Measurements from ENCODE around the gene PHACTR2.

PHACTR2 gene

DNA sequence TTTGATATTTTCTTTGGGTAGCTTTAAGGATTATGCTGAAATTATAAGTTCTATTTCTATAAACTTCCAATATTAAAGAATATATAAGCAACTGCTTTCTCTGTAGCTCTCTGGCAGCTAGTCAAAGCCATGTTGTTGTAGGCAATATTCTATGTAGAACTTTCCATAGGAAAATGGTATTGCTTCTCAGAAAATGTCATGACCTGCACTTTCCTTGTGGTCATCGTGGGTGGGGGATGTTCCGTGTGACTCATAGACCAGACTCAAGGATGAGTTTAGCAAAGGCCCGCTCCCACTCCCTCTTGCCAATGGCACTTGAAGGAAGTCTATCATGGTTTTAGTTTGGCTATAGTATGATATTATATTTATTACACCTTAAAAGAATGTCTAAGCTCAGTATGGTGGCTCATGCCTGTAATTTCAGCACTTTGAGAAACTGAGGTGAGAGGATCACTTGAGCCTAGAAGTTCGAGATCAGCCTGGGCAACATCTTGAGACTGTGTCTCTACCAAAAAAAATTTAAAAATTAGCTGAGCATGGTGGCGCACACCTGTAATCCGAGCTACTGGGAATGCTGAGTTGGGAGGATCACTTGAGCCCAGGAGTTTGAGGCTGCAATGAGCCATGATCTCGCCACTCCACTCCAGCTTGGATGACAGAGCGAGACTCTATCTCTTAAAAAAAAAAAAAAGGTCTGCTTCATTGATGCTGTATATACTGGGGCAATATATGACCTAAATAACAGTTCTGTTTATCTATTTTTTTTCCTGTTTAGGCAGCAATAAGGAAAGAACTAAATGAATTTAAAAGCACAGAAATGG is 128.7 kb downstream of the PHACTR2 start:
- H3K4me1 ChIP-seq: no peaks in the 10 kb centered on the region
- H3K36me3 ChIP-seq: no peaks in the 10 kb centered on the region
- TF ChIP-seq, protein P1, sequence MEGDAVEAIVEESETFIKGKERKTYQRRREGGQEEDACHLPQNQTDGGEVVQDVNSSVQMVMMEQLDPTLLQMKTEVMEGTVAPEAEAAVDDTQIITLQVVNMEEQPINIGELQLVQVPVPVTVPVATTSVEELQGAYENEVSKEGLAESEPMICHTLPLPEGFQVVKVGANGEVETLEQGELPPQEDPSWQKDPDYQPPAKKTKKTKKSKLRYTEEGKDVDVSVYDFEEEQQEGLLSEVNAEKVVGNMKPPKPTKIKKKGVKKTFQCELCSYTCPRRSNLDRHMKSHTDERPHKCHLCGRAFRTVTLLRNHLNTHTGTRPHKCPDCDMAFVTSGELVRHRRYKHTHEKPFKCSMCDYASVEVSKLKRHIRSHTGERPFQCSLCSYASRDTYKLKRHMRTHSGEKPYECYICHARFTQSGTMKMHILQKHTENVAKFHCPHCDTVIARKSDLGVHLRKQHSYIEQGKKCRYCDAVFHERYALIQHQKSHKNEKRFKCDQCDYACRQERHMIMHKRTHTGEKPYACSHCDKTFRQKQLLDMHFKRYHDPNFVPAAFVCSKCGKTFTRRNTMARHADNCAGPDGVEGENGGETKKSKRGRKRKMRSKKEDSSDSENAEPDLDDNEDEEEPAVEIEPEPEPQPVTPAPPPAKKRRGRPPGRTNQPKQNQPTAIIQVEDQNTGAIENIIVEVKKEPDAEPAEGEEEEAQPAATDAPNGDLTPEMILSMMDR (IDR thresholded peaks at IDR 0.05; ENCODE audit: low read depth, low read length): no peak
- no peaks in the 10 kb centered on the region for H3K27me3 ChIP-seq
- no peak overlapping the region for H3K4me3 ChIP-seq (ENCODE audit: low read depth, low read length)
- no peaks in the 10 kb centered on the region for H3K9me3 ChIP-seq
- DNase-seq: no peak

DNA sequence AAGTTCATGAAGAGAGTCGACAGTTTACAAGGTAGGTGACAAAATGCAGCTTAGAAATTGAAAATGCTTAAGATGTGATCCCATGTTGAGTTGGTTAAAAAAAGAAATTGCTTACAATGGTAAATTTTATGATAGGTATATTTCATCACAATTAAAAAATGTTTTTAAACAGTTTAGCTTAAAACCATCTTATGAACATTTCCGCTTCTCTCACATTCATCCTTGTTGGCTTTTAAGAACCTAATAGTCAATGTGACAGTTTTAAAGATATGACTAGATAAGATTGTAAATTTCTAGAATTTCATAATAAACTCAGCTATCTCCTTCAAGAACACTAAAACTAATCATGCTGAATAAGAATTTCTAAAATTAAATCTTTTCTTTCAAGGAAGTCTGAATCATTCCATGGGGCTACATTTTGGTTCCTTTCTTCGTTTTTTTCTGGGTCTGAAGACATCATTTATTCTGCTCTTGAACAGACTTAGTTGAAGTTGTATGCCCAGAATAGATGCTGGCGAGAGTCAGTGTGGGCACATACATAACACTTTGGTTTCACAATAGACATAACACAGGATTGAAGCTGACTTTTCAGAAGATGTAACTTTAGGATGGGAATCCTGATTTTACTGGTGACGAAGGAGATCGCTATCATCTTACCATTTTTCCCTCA is 129.5 kb downstream of the PHACTR2 start:
- TF ChIP-seq, protein P1 (IDR thresholded peaks at IDR 0.05; ENCODE audit: low read depth, low read length): no peak
- H3K9me3 ChIP-seq: no peaks in the 10 kb centered on the region
- H3K4me1 ChIP-seq: no peaks in the 10 kb centered on the region
- no peaks in the 10 kb centered on the region for H3K27me3 ChIP-seq
- no peak for DNase-seq
- H3K36me3 ChIP-seq: no peaks in the 10 kb centered on the region
- H3K4me3 ChIP-seq (ENCODE audit: low read depth, low read length): no peak overlapping the region

DNA sequence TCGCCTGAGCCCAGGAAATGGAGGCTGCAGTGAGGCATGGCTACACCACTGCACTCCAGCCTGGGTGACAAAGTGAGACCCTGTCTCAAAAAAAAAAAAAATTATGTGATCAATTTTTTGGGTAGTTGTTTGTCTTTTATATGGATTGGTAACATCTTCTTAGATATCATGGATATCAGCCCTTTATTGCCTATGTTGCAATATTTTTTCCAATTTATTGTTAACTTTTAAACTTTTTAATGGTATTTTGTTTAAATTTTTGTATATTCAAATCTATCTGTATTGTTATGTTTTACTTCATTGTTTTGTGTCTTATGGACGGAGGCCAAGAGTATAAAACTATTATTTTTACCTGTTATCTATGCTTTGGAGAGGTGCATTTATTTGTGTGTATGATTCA is 133.0 kb downstream of the PHACTR2 start:
- no peaks in the 10 kb centered on the region for H3K36me3 ChIP-seq
- H3K27me3 ChIP-seq: no peaks in the 10 kb centered on the region
- H3K4me1 ChIP-seq: no peaks in the 10 kb centered on the region
- DNase-seq: no peak
- H3K4me3 ChIP-seq (ENCODE audit: low read depth, low read length): no peak overlapping the region
- no peaks in the 10 kb centered on the region for H3K9me3 ChIP-seq
- TF ChIP-seq, protein P1 (IDR thresholded peaks at IDR 0.05; ENCODE audit: low read depth, low read length): no peak

DNA sequence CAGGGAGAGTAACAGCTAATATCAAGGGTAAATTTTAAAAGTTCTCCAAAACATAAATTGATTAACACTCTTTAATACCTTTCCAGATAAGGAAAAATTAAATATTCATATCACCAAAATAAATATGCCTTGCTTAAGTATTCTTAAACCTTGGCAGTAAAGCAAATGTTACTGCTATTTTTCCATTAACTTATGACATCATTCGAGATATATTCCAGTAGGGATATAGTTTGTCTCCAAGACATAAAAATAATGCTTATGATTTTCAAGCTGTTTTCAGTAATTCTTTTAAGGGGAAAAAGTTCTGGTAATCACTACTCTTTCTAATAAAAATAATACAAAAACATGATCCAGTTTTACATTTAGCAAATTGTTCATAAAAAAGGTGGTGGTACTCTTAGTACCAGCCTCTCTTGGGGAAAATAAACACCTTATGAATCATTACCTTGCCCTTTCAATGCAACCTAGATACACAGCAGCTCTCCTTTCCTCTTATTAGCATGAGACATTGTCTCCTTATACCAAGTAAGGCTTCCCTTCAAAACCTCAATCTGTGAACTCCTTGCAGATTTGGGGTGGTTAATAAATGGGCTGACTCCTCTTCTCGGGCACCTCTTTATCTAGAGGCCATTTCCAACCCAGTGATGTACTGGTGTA is 133.9 kb downstream of the PHACTR2 start:
- Histone ChIP-seq H3K36me3 (no peaks in the 10 kb centered on the region), H3K9me3 (no peaks in the 10 kb centered on the region), H3K4me1 (no peaks in the 10 kb centered on the region), H3K27me3 (no peaks in the 10 kb centered on the region), H3K4me3 (ENCODE audit: low read depth, low read length) (no peak overlapping the region)
- DNase-seq: no peak
- TF ChIP-seq, protein P1 (IDR thresholded peaks at IDR 0.05; ENCODE audit: low read depth, low read length): no peak

DNA sequence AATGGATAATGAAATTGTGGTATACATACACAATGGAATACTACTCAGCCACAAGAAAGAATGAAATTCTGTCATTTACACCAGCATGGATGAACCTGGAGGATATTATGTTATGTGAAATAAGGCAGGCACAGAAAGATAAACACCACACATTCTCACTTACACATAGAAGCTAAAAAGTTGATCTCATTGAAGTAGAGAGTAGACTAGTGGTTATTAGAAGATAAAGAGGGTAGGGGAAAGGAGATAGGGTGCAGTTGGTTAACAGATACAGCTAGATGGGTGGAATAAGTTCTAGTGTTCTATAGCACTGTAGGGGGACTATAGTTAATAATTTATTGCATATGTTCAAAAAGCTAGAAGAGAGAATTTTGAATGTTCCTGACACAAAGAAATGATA is 139.9 kb downstream of the PHACTR2 start:
- no peaks in the 10 kb centered on the region for H3K4me1 ChIP-seq
- H3K4me3 ChIP-seq (ENCODE audit: low read depth, low read length): no peak overlapping the region
- DNase-seq: no peak
- no peaks in the 10 kb centered on the region for H3K27me3 ChIP-seq
- no peaks in the 10 kb centered on the region for H3K9me3 ChIP-seq
- no peaks in the 10 kb centered on the region for H3K36me3 ChIP-seq
- TF ChIP-seq, protein P1 (IDR thresholded peaks at IDR 0.05; ENCODE audit: low read depth, low read length): no peak

Measured in BE2C (cell line).